NCI-H2227 (cell line): ENCODE data around the gene ANKRD12.

ENCODE experiments used
- DNase-seq: peaks from one replicate; lab custom pipeline; 2025; ENCODE audit not compliant: unreplicated experiment; lab: John Stamatoyannopoulos, UW

The ANKRD12 gene

GRCh38 chr18:9181275-9181674, 44.7 kb downstream of the ANKRD12 start:
- DNase-seq: no peak

GRCh38 chr18:9182852-9183399, 46.3 kb downstream of the ANKRD12 start:
- no peak for DNase-seq

- no peak for DNase-seq
Measured at GRCh38 chr18:9184998-9185613, 48.5 kb downstream of the ANKRD12 start.

DNA sequence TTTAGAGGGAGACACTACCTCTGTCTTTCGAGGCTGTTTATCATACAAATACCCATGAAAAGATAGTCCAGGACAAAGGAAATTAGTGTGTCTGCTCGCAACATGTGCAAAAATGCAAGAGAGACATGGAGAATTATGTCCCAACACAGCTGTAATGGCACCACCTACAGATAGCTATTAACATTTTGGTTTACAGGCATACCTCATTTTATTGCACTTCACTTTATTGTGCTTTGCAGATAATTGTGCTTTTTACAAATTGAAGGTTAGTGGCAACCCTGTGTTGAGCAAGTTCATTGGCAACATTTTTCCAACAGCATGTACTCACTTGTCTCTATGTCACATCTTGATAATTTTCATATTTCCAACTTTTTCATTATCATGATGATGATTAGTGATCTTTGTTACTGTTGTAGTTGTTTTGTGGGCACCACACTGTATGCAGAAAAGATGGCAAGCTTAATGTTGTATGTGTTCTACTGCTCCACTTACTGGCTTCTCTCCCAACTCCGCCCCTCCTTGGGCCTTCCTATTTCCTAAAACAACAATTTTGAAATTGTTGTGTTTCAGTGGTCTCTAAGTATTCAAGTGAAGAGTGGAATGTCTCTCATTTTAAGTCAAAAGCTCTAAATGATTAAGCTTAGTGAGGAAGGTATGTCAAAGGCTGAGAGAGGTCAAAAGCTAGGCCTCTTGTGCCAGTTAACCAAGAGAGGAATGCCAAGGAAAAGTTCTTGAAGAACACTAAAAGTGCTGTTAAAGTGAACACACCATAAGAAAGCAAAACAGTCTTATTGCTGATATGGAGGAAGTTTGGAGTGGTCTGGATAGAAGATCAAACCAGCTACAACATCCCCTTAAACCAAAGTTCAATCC, 52.0 kb downstream of the ANKRD12 start:
- no peak for DNase-seq

GRCh38 chr18:9189491-9189890, 52.9 kb downstream of the ANKRD12 start:
- no peak for DNase-seq

DNA sequence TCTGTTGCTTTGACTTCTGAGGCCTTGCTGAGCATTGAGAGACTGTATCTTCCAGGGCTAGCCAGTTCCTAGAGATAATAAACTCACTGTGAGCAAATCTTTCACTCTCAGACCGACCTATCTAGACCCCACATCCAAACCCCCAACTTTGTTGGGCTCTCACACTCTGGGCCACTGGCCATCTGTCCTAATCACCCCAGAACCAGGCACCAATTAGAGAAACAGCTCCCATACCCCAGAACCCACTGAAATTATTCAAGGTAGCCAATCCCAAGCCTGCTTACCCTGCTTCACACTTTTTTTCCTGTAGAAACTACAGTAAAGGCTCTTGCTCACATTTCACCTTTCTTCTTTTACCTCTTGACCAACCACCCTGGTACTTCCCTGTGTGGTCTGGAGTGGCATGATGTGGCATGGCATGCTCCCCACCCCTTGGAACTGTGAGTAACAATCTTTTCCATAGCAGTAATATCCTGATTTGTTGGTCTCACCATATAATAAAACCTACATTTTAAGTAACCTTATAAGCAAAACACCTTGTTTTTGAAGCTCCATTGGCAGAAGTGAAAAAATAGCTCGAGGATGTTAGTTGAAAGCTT, 55.2 kb downstream of the ANKRD12 start:
- DNase-seq: no peak

DNA sequence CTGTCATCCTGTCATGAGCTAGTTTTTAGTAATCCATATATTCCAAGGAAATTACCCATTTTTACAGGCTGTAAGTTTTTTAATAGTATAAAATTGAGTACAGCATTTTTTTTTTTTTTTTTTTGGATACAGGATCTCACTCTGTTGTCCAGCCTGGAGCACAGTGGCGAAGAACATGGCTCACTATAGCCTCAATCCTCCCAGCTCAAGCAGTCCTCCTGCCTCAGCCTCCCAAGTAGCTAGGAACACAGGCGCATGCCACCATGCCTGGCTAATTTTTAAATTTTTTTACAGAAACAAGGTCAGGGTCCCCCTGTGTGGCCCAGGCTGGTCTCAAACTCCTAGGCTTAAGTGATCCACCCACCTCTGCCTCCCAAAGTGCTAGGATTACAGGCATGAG, 56.5 kb downstream of the ANKRD12 start:
- DNase-seq: no peak

- no peak for DNase-seq
Measured at GRCh38 chr18:9196568-9196967, 60.0 kb downstream of the ANKRD12 start.

DNA sequence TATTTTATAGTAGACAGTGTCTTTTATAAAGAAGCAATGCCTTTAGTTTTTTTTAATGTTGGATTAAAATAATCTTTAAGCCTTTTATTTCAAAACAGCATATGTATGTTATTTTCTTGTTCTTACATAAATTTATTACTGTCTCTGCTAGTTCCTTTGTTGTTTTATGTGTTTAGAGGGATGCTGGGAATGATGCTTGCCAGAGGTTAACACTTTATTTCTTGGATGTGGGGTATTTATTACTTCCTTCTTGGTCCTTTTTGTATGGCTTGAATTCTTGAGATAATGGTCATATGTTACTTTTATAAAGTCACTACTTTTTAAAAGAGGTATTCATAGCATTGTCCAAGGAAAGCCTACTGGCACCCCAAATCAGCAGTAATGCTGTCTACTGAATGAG, 63.1 kb downstream of the ANKRD12 start:
- DNase-seq: no peak

GRCh38 chr18:9201224-9201623, 64.6 kb downstream of the ANKRD12 start:
- DNase-seq: no peak

DNA sequence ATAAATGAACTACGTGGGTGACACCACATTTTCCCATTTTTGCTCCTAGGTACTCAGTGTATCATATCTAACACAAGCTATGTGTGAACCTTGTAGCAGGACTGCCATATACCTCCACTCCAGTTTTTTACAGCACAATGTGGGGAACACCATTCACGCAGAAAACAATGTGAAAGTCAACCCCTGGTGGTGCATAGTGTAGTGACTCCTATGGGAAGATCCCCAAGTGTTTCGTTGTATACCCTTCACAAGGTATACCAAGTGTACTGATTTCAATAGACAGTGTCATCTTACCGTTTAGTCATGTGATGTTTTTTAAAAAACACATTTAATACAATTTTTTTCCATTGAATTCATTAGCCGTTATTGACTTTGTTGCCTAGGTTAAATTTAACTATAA, 68.1 kb downstream of the ANKRD12 start:
- DNase-seq: no peak

- DNase-seq: no peak
Measured at GRCh38 chr18:9206421-9206820, 69.8 kb downstream of the ANKRD12 start.

DNA sequence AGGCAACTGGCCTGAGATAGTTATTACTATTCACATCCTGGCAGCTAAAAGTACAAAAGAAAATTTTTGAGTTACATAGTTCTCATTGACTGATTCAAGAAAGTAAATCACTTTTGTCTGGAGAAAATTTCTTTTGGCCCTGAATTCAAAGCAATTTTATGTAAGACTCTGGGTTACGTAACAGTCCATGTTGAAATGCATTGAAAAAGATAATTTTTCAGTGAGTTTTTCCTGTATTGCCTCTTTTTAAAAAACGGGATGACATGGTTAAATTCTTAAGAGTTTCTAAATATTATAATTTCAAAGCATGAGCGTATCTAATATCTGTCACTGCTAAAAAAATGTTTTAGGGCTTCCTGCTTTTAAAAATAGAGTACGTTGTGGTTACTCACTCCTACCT, 72.7 kb downstream of the ANKRD12 start:
- no peak for DNase-seq

GRCh38 chr18:9210966-9211365, 74.4 kb downstream of the ANKRD12 start:
- DNase-seq: no peak

- no peak for DNase-seq
Measured at GRCh38 chr18:9211955-9212354, 75.4 kb downstream of the ANKRD12 start.

GRCh38 chr18:9215221-9215933, 78.8 kb downstream of the ANKRD12 start:
- DNase-seq: no peak

DNA sequence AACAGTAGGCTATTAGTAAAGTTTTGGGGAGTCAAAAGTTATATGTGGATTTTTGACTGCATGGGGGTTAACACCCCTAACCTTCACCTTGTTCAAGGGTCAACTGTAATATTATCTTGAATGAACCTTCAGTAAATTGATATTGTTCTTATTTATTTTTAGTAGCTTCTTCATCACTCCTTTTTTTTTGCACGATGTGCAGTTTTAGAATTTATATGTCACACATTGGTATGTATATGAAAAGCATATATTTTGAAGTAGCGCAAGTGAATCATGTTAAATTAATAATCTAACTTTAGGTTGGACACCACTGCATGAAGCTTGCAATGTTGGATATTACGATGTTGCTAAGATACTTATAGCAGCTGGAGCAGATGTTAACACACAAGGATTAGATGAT, 79.9 kb downstream of the ANKRD12 start:
- no peak for DNase-seq

DNA sequence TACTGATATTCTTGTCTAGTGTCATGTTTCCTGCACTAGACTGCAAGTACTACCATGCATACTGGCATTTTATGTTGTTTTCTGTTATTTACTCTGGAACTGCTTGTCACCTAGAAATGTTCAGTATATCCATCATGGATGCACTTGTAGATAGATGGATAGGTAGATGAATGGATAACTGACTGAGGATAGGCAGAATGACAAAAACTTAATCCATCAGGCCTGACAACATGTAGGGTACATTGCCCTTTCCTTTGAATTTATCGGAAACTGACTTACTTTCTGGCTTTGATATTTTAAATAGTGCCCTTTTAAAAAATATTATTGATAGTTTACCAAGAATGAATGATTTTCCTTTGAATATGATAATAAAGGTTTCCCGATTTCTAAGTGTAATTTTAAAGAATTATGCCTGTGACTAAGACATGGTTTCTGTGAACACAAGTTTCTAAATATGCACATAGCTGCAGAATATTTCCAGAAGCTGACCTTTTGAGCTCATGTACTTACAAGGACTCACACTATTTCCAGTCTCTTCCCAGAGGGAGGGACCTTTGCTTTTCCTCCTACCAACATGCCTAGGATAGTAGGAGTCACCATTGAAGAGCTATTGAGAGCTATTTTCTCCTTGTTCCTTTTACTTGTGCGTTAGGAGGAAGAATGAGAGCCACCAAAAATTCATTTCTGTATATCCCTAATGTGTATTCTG, 81.3 kb downstream of the ANKRD12 start:
- DNase-seq: no peak

DNA sequence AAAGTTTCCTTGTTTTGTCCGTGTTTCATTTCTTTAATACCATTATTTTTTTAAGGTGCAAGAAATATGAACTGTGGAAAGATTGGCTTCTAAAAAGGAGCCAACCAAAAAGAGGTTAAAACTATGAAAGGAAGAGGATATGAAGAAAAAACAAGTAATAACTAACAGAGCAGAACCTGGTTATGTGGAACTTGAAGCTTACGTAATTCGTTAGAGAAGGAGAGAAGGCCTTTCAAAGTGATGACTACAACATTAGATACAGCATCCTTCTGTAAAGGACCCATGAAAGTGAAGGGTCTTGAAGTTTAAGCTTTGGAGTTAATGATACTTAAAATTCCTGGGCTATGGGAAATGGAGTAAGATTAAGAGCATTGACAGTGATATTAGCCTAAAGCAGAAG, 84.5 kb downstream of the ANKRD12 start:
- no peak for DNase-seq

DNA sequence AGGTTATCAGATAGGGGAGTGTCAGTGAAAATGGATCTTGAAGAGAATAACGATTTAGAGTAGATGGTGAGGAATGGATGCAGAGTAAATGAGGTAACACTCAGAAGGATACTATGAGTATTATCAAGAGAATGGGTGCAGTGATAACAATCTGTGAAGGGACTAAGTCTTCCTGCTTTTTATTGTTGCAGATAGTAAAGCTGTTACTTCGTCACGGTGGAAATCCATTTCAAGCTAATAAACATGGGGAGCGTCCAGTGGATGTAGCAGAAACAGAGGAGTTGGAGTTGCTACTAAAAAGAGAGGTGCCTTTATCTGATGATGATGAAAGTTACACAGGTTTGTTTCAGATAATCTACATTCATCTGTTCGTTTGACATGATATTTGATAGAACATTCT, 85.1 kb downstream of the ANKRD12 start:
- no peak for DNase-seq

- no peak for DNase-seq
Measured at GRCh38 chr18:9223356-9223755, 86.8 kb downstream of the ANKRD12 start.
